Fibroblast of skin of scalp (primary cell): ENCODE results near the gene SPIRE1.
"Not testable (repeated sequence)": the region's sequence is repeated elsewhere in the genome, so short reads cannot be mapped to it uniquely, and the experiment has no call there.

Experiments used
- DNase-seq: peaks from one replicate; pipeline ENCODE4 v3.0.0-alpha.2; 2013

The SPIRE1 gene

GRCh38 chr18:12551943-12552878 lies 105.7 kb downstream of the SPIRE1 start:
- peak; percentile 14 for DNase-seq

GRCh38 chr18:12551466-12551865 lies 106.4 kb downstream of the SPIRE1 start:
- DNase-seq, result not testable (repeated sequence)

GRCh38 chr18:12543697-12544096 lies 114.2 kb downstream of the SPIRE1 start:
- no peak for DNase-seq

GRCh38 chr18:12540751-12541150 lies 117.2 kb downstream of the SPIRE1 start:
- no peak for DNase-seq

GRCh38 chr18:12539158-12539557 lies 118.7 kb downstream of the SPIRE1 start:
- DNase-seq, result peak; percentile 18

GRCh38 chr18:12534820-12535219 lies 123.1 kb downstream of the SPIRE1 start:
- DNase-seq, result no peak

GRCh38 chr18:12532661-12533060 lies 125.2 kb downstream of the SPIRE1 start:
- DNase-seq, result no peak

GRCh38 chr18:12531749-12532148 lies 126.2 kb downstream of the SPIRE1 start:
- DNase-seq, result no peak

- peak; percentile 12 for DNase-seq
These were observed 137.4 kb downstream of the SPIRE1 start for GRCh38 chr18:12520442-12520992.

- DNase-seq, result no peak
These were observed 138.9 kb downstream of the SPIRE1 start for GRCh38 chr18:12518832-12519531.

GRCh38 chr18:12518326-12518725 lies 139.6 kb downstream of the SPIRE1 start:
- peak; percentile 74 for DNase-seq

- DNase-seq, result no peak
These were observed 140.6 kb downstream of the SPIRE1 start for GRCh38 chr18:12517142-12517825.

GRCh38 chr18:12516049-12516630 lies 141.8 kb downstream of the SPIRE1 start:
- DNase-seq, result no peak

GRCh38 chr18:12515550-12515949 lies 142.4 kb downstream of the SPIRE1 start:
- DNase-seq, result no peak

- no peak for DNase-seq
These were observed 150.9 kb downstream of the SPIRE1 start for GRCh38 chr18:12507007-12507406.

GRCh38 chr18:12500986-12501385 lies 156.9 kb downstream of the SPIRE1 start:
- no peak for DNase-seq

GRCh38 chr18:12497839-12498238 lies 160.1 kb downstream of the SPIRE1 start:
- no peak for DNase-seq

- no peak for DNase-seq
These were observed 160.6 kb downstream of the SPIRE1 start for GRCh38 chr18:12497296-12497695.

- DNase-seq, result no peak
These were observed 165.0 kb downstream of the SPIRE1 start for GRCh38 chr18:12492907-12493306.

- no peak for DNase-seq
These were observed 166.1 kb downstream of the SPIRE1 start for GRCh38 chr18:12491611-12492435.

GRCh38 chr18:12485479-12486105 lies 172.3 kb downstream of the SPIRE1 start:
- DNase-seq, result no peak
